ENCODE results near the gene MICAL3. TPM values are rescaled to one million over a fixed set of nuclear protein-coding genes. Genes with fewer than 3 reads are reported as not detected.
A peak's percentile ranks its signal among the peaks of the same experiment; 100 is the strongest.
"Not testable (repeated sequence)": the region's sequence is repeated elsewhere in the genome, so short reads cannot be mapped to it uniquely, and the experiment has no call there.

Gene MICAL3
- total and polyA plus RNA-seq, 2 donors, result 31.8 to 42.4 TPM

DNA sequence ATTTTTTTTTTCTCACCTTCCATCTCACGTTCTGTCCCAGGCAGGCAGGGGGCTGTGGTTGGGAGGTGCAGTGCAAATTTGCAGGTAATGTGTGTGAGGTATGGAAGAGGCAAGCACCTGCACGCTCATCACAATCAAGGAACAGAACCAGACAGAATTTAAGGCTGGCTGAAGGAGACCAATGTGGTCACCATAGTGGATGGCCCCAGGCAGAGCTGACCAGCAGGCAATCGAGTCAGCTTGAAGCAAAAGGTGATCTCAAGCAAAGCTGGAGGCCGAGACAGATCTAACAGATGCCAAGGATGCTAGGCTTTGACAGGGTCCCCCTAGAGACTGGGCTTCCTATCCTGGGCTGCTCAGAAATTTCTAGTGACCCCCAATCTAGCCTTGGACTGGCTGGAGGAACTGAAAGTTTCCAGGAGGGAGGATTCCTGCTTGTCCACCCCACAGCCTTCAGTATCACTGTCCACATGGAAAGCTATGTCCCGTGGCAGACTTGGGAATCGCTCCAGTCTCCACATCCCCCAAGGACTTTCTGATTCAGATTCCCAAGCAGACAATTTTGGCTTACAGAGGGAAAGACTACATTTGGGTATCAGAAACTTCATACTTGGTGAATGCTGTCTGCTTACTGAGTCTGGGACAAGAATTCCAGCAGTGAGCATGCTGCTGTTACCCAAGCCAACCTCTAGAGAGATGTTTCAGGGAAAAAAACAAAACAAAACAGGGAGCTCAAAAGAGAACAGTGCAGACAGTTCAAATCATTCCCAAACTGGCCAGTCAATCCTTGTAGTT, 9.0 kb upstream of the MICAL3 start:
- H3K4me3 ChIP-seq (ENCODE audit: low read depth, low read length), result no peak overlapping the region
- DNase-seq (ENCODE audit: extremely low spot score), result no peak
- H3K36me3 ChIP-seq (ENCODE audit: insufficient read depth), result no peaks in the 10 kb centered on the region
- no peaks in the 10 kb centered on the region for H3K4me1 ChIP-seq (ENCODE audit: insufficient read depth)
- 78% methylated on average over 6 of the region's 6 CpGs for WGBS
- no peak overlapping the region for H3K27ac ChIP-seq (ENCODE audit: low read depth)

GRCh38 chr22:18032455-18033101, 8.2 kb upstream of the MICAL3 start:
- DNase-seq (ENCODE audit: extremely low spot score), result no peak
- no peaks in the 10 kb centered on the region for H3K36me3 ChIP-seq (ENCODE audit: insufficient read depth)
- no peak overlapping the region for H3K4me3 ChIP-seq (ENCODE audit: low read depth, low read length)
- no peak overlapping the region for H3K27ac ChIP-seq (ENCODE audit: low read depth)
- WGBS, result 43% methylated on average over 6 of the region's 6 CpGs
- no peaks in the 10 kb centered on the region for H3K4me1 ChIP-seq (ENCODE audit: insufficient read depth)

DNA sequence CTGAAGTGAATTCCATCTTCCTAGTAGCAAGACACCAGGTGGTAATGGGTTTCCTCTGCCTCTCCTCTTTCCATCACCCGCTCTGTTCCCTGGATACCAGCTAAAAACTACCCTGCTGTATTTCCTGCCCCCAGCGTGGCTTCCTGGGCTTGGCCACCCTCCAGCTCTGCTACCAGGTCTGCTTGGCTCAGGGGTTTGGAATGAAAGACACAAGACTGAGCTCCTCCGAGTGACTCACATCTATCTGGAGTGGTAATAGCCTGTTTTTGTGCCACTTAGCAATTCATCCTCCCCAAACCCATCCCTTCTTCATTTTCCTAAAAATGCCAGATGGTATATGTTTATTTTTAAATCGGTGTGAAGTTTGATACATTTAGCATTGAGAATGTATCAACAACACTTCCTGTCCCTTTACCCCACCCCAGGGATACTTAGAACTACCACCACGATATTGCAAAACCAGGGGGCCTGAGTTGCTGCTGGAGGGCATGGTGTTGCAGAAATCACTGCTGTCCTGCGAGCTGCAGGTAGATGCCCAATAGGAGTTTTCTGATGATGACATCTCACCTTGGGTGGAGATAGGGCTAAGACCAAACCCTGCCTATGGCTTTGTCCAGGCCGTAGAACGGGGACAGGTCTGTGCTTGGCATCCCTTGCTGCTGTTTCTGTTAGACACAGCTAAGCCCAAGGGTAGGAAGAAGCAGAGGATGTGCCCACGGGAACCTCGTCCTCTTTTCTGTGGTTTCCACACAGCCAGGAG, 7.5 kb upstream of the MICAL3 start:
- Histone ChIP-seq H3K4me3 (ENCODE audit: low read depth, low read length) (no peak overlapping the region), H3K27ac (ENCODE audit: low read depth) (no peak overlapping the region), H3K4me1 (ENCODE audit: insufficient read depth) (no peaks in the 10 kb centered on the region), H3K36me3 (ENCODE audit: insufficient read depth) (no peaks in the 10 kb centered on the region)
- no peak for DNase-seq (ENCODE audit: extremely low spot score)
- 75% methylated on average over 10 of the region's 10 CpGs for WGBS

DNA sequence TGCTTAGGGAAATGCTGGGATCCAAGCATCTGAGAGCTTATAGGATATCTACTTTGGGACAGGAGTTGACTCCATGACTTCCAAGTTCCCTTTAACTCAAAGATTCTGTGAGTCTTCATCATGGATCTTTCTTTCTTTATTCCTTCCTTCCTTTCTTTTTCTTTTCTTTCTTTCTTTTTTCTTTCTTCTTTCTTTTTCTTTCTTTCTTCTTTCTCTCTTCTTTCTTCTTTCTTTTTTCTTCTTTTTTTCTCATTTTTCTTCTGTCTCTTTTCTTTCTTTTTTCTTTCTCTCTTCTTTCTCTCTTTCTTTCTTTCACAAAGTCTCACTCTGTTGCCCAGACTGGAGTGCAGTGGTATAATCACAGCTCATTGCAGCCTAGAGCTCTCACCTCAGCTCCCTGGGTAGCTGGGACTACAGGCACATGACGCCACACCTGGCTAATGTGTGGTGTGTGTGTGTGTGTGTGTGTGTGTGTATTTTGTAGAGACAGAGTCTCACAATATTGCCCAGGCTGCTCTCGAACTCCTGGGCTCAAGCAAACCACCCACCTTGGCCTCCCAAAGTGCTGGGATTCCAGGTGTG, 5.4 kb upstream of the MICAL3 start:
- H3K4me1 ChIP-seq (ENCODE audit: insufficient read depth), result no peaks in the 10 kb centered on the region
- H3K27ac ChIP-seq (ENCODE audit: low read depth), result no peak overlapping the region
- no peaks in the 10 kb centered on the region for H3K36me3 ChIP-seq (ENCODE audit: insufficient read depth)
- H3K4me3 ChIP-seq (ENCODE audit: low read depth, low read length), result no peak overlapping the region
- 89% methylated on average over 2 of the region's 2 CpGs for WGBS
- DNase-seq (ENCODE audit: extremely low spot score), result no peak

DNA sequence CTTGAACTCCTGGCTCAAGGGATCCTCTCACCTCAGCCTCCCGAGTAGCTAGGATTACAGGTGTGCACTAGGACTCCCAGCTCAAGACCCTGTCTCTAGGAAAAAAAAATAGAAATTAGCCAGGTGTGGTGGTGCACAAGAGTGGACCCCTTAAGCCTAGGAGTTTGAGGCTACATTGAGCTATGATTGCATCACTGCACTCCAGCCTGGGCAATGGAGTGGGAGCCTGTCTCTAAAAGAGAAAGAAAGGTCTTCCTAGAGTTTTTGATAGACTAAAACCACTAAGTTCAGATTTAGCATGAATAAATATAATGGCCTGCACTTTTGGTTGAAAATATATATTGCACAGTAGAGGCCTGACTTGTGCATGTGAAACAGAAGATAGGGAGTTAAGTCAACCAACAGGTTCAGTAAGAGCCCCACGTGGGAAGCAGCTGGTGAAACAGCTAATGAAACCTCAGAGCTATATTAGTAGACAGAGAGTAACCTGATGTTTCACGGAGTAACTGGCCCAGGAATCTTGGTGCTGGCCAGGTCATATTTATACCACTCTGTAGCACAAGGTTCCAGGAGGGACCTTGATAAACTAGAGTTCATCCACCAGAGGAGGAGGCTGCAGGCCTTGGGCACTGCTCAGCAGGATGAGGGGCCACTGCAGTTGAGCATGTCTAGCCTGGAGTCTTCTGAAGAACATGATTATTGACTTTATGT, 4.6 kb upstream of the MICAL3 start:
- DNase-seq (ENCODE audit: extremely low spot score), result no peak
- H3K27ac ChIP-seq (ENCODE audit: low read depth), result no peak overlapping the region
- 68% methylated on average over 3 of the region's 3 CpGs for WGBS
- no peaks in the 10 kb centered on the region for H3K36me3 ChIP-seq (ENCODE audit: insufficient read depth)
- H3K4me1 ChIP-seq (ENCODE audit: insufficient read depth), result no peaks in the 10 kb centered on the region
- H3K4me3 ChIP-seq (ENCODE audit: low read depth, low read length), result no peak overlapping the region

DNA sequence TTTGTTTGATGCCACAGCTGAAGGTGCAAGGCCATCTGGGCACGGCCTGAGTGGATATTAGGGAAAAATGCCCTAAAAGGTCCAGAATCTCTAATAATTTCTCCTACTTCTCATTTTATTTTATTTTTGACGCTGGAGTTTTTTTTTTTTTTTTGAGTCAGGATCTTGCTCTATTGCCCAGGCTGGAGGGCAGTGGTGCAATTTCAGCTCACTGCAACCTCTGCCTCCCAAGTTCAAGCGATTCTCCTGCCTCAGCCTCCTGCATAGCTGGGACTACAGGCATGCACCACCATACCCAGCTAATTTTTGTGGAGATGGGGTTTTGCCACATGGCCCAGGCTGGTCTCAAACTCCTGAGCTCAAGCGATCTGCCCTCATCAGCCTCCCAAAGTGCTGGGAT, 1.5 kb upstream of the MICAL3 start:
- not testable (repeated sequence) for H3K4me3 ChIP-seq (ENCODE audit: low read depth, low read length); H3K36me3 ChIP-seq (ENCODE audit: insufficient read depth); H3K4me1 ChIP-seq (ENCODE audit: insufficient read depth); H3K27ac ChIP-seq (ENCODE audit: low read depth); DNase-seq (ENCODE audit: extremely low spot score)
- WGBS, result 95% methylated on average over 4 of the region's 4 CpGs

- WGBS, result 28% methylated on average over 21 of the region's 21 CpGs
- no peaks in the 10 kb centered on the region for H3K36me3 ChIP-seq (ENCODE audit: insufficient read depth)
- no peak overlapping the region for H3K27ac ChIP-seq (ENCODE audit: low read depth)
- no peak overlapping the region for H3K4me3 ChIP-seq (ENCODE audit: low read depth, low read length)
- no peak for DNase-seq (ENCODE audit: extremely low spot score)
- no peaks in the 10 kb centered on the region for H3K4me1 ChIP-seq (ENCODE audit: insufficient read depth)
These were observed 777 bp upstream of the MICAL3 start for GRCh38 chr22:18024956-18025720.

- Histone ChIP-seq H3K36me3 (ENCODE audit: insufficient read depth) (no peaks in the 10 kb centered on the region), H3K27ac (ENCODE audit: low read depth) (no peak overlapping the region), H3K4me1 (ENCODE audit: insufficient read depth) (no peaks in the 10 kb centered on the region), H3K4me3 (ENCODE audit: low read depth, low read length) (peak overlapping the region; percentile 50)
- under 1% methylated on average over 47 of the region's 47 CpGs for WGBS
- DNase-seq (ENCODE audit: extremely low spot score), result no peak
These were observed 669 bp downstream of the MICAL3 start for GRCh38 chr22:18023509-18024275.

DNA sequence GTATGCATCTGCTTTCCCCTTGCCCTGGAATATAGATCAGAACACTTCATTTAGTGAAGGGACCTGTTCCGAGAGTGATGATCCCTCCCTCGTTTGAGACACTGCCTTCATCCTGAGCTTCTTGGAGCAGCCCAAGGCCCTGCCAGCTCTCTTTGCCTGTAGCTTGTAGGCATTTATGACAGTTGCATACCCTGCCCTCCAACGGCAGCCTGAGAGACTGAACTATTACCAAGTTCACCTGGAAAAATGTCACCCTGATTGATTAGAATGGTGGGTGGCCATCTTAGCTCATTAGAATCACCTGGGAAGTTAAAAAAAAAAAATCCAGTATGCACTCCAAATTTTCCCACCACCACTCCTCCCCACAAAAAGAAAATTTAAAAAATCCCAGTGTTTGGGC, 1.5 kb downstream of the MICAL3 start:
- Histone ChIP-seq H3K36me3 (ENCODE audit: insufficient read depth) (no peaks in the 10 kb centered on the region), H3K4me3 (ENCODE audit: low read depth, low read length) (no peak overlapping the region), H3K27ac (ENCODE audit: low read depth) (no peak overlapping the region), H3K4me1 (ENCODE audit: insufficient read depth) (no peaks in the 10 kb centered on the region)
- 66% methylated on average over 3 of the region's 3 CpGs for WGBS
- no peak for DNase-seq (ENCODE audit: extremely low spot score)

DNA sequence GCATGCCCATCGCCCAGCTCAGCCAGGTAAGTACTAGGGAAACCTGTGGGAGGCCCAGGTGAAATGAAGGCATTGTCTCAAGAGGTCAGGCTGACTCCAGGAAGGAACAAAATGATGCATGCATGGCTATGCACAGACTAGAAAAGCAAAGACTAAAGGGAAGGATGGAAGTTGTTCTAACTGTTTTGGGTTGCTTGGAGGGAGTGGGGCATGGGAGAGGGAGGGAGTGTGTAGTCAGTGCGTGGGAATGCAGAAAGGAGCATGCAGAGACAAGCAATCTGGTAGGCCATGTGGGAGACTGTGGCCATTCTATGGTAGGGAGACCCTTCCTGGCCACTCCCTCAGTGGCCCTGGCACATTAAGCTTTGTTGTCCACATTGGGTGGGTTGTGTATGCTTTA, 2.9 kb downstream of the MICAL3 start:
- Histone ChIP-seq H3K36me3 (ENCODE audit: insufficient read depth) (no peaks in the 10 kb centered on the region), H3K4me3 (ENCODE audit: low read depth, low read length) (no peak overlapping the region), H3K27ac (ENCODE audit: low read depth) (no peak overlapping the region), H3K4me1 (ENCODE audit: insufficient read depth) (no peaks in the 10 kb centered on the region)
- 92% methylated on average over 2 of the region's 2 CpGs for WGBS
- no peak for DNase-seq (ENCODE audit: extremely low spot score)

DNA sequence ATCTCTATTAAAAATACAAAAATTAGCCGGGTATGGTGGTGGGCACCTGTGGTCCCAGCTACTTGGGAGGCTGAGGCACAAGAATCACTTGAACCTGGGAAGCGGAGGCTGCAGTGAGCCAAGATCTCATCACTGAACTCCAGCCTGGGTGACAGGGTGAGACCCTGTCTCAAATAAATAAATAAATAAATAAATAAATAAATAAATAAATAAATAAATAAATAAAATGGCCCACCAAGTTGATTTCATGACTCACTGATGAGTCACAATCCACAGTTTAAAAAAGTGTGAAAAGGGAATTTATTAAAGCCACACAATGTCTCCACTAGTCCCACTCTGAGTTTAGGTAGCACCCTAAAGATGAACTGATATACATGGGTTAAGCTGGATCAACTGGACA, 3.6 kb downstream of the MICAL3 start:
- not testable (repeated sequence) for H3K4me3 ChIP-seq (ENCODE audit: low read depth, low read length); H3K36me3 ChIP-seq (ENCODE audit: insufficient read depth); H3K4me1 ChIP-seq (ENCODE audit: insufficient read depth); H3K27ac ChIP-seq (ENCODE audit: low read depth); DNase-seq (ENCODE audit: extremely low spot score)
- 99% methylated on average over 2 of the region's 2 CpGs for WGBS

GRCh38 chr22:18013947-18014346, 10.4 kb downstream of the MICAL3 start:
- Histone ChIP-seq H3K4me3 (ENCODE audit: low read depth, low read length) (no peak overlapping the region), H3K27ac (ENCODE audit: low read depth) (no peak overlapping the region), H3K36me3 (ENCODE audit: insufficient read depth) (no peaks in the 10 kb centered on the region), H3K4me1 (ENCODE audit: insufficient read depth) (no peaks in the 10 kb centered on the region)
- no peak for DNase-seq (ENCODE audit: extremely low spot score)
- WGBS, result 77% methylated on average over 5 of the region's 5 CpGs

Data from urinary bladder (tissue), 4 donors.